ENCODE results near the gene GNAI3. TPM values are rescaled to one million over a fixed set of nuclear protein-coding genes. Genes with fewer than 3 reads are reported as not detected.

The GNAI3 gene
- 18.8 and 19.3 TPM in 2 replicates for total RNA-seq

DNA sequence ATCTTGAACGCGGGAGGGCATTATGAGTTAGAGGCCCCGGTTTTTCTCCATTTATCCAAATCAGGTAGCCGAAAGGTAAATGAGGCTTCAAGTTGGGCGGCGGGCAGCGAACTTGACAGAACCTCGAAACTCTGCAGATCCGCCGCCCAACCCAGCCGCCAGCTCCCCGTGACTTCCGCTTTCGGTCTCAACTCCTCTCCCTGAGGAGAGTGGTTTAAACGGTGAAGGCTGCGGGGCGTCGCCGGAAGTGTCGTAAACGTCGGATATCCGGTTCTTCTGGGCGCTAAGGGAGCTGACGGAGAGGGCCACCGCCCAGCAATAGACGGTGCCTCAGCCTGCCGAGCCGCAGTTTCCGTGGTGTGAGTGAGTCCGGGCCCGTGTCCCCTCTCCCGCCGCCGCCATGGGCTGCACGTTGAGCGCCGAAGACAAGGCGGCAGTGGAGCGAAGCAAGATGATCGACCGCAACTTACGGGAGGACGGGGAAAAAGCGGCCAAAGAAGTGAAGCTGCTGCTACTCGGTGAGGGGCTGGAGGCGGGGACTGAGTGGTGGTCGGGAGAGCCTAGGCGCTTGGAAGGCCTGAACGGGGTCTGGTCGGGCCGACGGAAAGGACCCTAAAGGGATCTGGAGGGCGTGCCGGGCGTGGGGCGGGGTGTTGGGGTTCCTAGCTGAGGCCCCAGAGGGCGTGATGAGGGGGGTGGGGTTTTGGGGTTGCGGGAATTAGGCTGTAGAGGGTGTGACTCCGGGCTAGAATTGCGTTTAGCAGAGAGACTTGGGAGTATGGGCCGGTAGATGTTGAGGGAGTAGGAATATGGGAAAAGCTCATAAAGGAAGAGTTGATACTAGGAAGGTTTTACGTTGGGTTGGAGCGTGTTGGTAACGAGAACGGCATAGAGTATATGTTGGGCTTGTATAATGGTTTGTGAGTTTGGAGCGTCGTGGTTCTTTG, at the start of gene GNAI3:
Gene GNAI3 (plus strand): TSS at position 295 of the 947 bp plus-strand sequence. CDS start 106 bp downstream, at position 401.

GRCh38 chr1:109509176-109510134, 39.0 kb upstream of the GNAI3 start, which contains the start of gene AMIGO1:
Gene AMIGO1 (minus strand): TSS chr1:109509727. CDS start chr1:109508912, 815 bp downstream.

GRCh38 chr1:109539676-109540075, 8.7 kb upstream of the GNAI3 start, which contains the start of gene GPR61:
Gene GPR61 (plus strand): TSS chr1:109539872. CDS start chr1:109543023, 3,151 bp downstream.

GRCh38 chr1:109619576-109620400, 71.4 kb downstream of the GNAI3 start, which contains the start of the genes AMPD2 and GNAT2:
Gene AMPD2 (plus strand): TSS chr1:109619837. CDS start chr1:109621176, 1,339 bp downstream.
Gene GNAT2 (minus strand): TSS chr1:109619616. CDS start chr1:109612870, 6,746 bp downstream.

GRCh38 chr1:109655615-109656519, 107.5 kb downstream of the GNAI3 start, which contains the start of gene GSTM4:
Gene GSTM4 (plus strand): TSS chr1:109656099. CDS start chr1:109656390, 291 bp downstream.

DNA sequence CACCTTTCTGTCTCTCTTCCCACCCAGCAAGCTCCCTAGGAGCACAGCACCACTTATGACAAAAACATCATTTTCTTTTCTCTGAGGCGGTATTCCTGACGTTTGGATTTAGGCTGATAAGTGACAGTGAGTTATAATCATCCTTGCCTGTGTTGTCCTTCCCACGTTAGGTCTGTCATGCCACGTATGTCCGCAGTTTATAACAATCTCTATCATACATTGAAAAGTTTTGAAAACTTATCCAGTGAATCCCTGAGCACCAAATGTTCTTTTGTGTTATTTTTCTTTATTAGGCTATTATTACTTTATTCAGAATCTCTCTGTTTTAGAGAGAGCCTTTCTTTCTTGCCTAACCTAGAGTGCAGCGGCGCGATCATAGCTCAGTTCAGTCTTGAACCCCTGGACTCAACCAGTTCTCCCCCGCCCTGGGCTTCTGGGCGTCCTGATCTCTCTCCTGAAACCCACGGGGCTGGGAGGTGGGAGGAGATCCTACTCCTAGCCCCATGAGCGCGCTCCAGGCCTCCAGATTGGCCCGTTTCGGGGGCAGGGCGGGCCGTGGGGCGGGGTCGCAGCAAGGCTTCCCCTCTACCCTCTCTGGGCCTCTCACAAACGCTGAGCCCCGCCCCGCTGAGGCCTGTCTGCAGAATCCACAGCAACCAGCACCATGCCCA, 119.2 kb downstream of the GNAI3 start, which contains the start of gene GSTM2:
Gene GSTM2 (plus strand): TSS at position 606 of the 671 bp plus-strand sequence. CDS start 59 bp downstream, at position 665.

Other genes starting within 250 kb of the GNAI3 start
- gene MYBPHL, start 241.6 kb upstream of the GNAI3 start, total RNA-seq = not detected in 2 replicates
- gene SORT1, start 150.7 kb upstream of the GNAI3 start, total RNA-seq = 10.8 and 21.6 TPM in 2 replicates
- 52.0 and 63.5 TPM in 2 replicates for gene PSMA5, start 122.2 kb upstream of the GNAI3 start, total RNA-seq
- gene SYPL2, start 82.1 kb upstream of the GNAI3 start, total RNA-seq = not detected in 2 replicates
- 1.0 and 1.4 TPM in 2 replicates for gene ATXN7L2, start 64.7 kb upstream of the GNAI3 start, total RNA-seq
- gene CYB561D1, start 54.5 kb upstream of the GNAI3 start, total RNA-seq = 3.7 and 5.1 TPM in 2 replicates
- 1.4 and 2.3 TPM in 2 replicates for gene AMIGO1, start 38.9 kb upstream of the GNAI3 start, total RNA-seq
- 0.27 and 0.66 TPM in 2 replicates for gene GPR61, start 8.7 kb upstream of the GNAI3 start, total RNA-seq
- gene GNAT2, start 71.0 kb downstream of the GNAI3 start, total RNA-seq = not detected in 2 replicates
- gene AMPD2, start 71.2 kb downstream of the GNAI3 start, total RNA-seq = 46.2 and 74.6 TPM in 2 replicates
- gene GSTM4, start 107.5 kb downstream of the GNAI3 start, total RNA-seq = 1.7 and 3.3 TPM in 2 replicates
- 1.6 and 5.6 TPM in 2 replicates for gene GSTM2, start 119.4 kb downstream of the GNAI3 start, total RNA-seq
- gene GSTM1, start 139.2 kb downstream of the GNAI3 start, total RNA-seq = 2.7 and 5.4 TPM in 2 replicates
- 0.09 TPM in 2 replicates for gene GSTM5, start 163.6 kb downstream of the GNAI3 start, total RNA-seq
- 18.1 and 41.2 TPM in 2 replicates for gene GSTM3, start 192.4 kb downstream of the GNAI3 start, total RNA-seq
- not detected in 2 replicates for gene EPS8L3, start 215.3 kb downstream of the GNAI3 start, total RNA-seq

Data from endothelial cell of coronary artery (primary cell).